Esophagus muscularis mucosa (tissue), 4 donors: ENCODE measurements around the gene NCOR2. TPM values are rescaled to one million over a fixed set of nuclear protein-coding genes. Genes with fewer than 3 reads are reported as not detected.

Experiments
- DNase-seq: peaks from one replicate; pipeline ENCODE4 v3.0.0-alpha.2; 2017; ENCODE audit errors: extremely low spot score
- H3K27ac ChIP-seq, 4 donors: fragments of 200-600 bp; sonication (generic); replicated peaks in 1 of 4; 1 replicate in 3 of 4; 2 replicates in 1 of 4; pipeline ENCODE4 v1.5.1; 2016 to 2019; ENCODE audit warnings: mild to moderate bottlenecking in 1 of 4
- H3K27me3 ChIP-seq, 4 donors: fragments of 200-600 bp; sonication (generic); one replicate each; pipeline versions ENCODE4 v1.5.1 to v1.6.0; 2016 to 2019
- H3K36me3 ChIP-seq, 4 donors: fragments of 200-600 bp; sonication (generic); one replicate each; pipeline ENCODE4 v1.5.1; 2016 to 2019
- H3K4me1 ChIP-seq, 4 donors: fragments of 200-600 bp; sonication (generic); one replicate each; pipeline ENCODE4 v1.5.1; 2016 to 2019
- H3K4me3 ChIP-seq, 4 donors: fragments of 200-600 bp; sonication (generic); 1 replicate in 2 of 4; 2 replicates in 2 of 4; pipeline ENCODE4 v1.5.1; 2016 to 2019; ENCODE audit warnings: mild to moderate bottlenecking in 4 of 4, moderate library complexity in 1 of 4
- H3K9me3 ChIP-seq, 4 donors: fragments of 200-600 bp; sonication (generic); 1 replicate in 3 of 4; 2 replicates in 1 of 4; pipeline ENCODE4 v1.5.1; 2016 to 2019
- EP300 ChIP-seq: sonication (generic); formaldehyde crosslinking; IDR thresholded peaks from one replicate; pipeline ENCODE4 v1.6.1; 2017; ENCODE audit warnings: antibody characterized with exemption
- POLR2A ChIP-seq: fragments of 450-650 bp; IDR thresholded peaks from one replicate; pipeline ENCODE4 v1.6.1; 2017; ENCODE audit warnings: antibody characterized with exemption, moderate library complexity, mild to moderate bottlenecking, low read depth
- POLR2AphosphoS5 ChIP-seq, 2 donors: sonication (generic); formaldehyde crosslinking; IDR thresholded peaks; one replicate each; pipeline ENCODE4 v1.6.1; 2017; ENCODE audit warnings: antibody characterized with exemption in 2 of 2
- WGBS: methylation state at CpG from one replicate; pipeline ENCODE4 v1.1.5; 2018; 5-methylcytosine and 5-hydroxymethylcytosine counted together
- intact Hi-C: fragments of 100-400 bp; cut with DNase I; formaldehyde crosslinking; loops from one replicate; pipeline ENCODE4 v1.15.1; 2023
- total RNA-seq, 4 donors: library from RNA; depleted of rRNA; stranded (reverse); fragments of >200 nt; gene quantifications; one replicate each; pipeline versions ENCODE4 v1.1.0 to v1.2.1, GENCODE V29; 2016
- TF ChIP-seq, protein P1 (sequence below), 3 experiments: fragments of 200-600 bp in 2 of 3; fragments of 450-650 bp in 1 of 3; sonication (generic) in 2 of 3; IDR thresholded peaks; one replicate each; pipeline ENCODE4 v1.5.1; 2017 to 2019; ENCODE audit warnings: antibody characterized with exemption in 3 of 3, mild to moderate bottlenecking in 2 of 3, moderate library complexity in 1 of 3

The NCOR2 gene
- total RNA-seq, 4 donors from 2014 or later = 107 to 188 (median 131) TPM

DNA sequence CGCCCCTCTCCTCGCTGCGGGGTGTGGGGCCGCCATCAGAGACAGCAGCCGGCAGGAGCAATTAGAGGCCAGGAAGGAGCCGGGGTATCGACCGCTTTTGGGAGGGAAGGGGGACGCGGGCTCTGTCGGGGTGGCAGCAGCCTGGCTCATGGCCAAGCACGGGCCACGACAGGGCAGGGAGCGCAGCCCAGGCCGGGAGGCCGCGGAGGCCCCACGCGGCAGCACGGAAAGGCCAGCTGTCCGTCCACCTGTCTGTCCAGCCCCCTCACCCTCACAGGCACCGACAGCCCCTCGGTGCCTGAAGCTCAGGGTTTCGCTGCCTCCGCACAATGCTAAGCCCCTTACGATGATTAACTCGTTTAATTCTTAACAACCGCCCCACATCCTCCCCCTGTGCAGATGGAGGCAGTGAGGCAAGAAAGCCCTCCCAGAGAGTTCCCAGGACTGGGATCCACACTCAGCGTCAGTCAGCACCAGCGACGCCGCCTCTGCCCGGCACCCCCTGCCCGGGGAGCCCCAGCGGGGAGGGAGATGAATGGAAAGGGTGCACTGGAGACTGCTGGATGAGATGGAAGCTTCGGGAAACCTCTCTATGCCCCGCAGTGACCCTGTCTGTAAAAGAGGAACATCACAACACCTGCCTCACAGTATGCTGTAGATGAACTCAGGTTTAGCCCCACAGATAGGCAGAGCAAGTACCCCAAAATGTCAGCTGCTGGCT lies 23.7 kb downstream of the NCOR2 start:
- H3K9me3 ChIP-seq = no peaks in the 10 kb centered on the region
- no peak for DNase-seq
- H3K36me3 ChIP-seq = peaks cover 0 to 3% (median 0%) of the 10 kb centered on the region in 4 donors
- peak overlapping the region; percentile 24 to 41 (median 30) for H3K4me3 ChIP-seq
- no peaks in the 10 kb centered on the region for H3K27me3 ChIP-seq
- intact Hi-C loops = no loop called here
- TF ChIP-seq, protein P1, sequence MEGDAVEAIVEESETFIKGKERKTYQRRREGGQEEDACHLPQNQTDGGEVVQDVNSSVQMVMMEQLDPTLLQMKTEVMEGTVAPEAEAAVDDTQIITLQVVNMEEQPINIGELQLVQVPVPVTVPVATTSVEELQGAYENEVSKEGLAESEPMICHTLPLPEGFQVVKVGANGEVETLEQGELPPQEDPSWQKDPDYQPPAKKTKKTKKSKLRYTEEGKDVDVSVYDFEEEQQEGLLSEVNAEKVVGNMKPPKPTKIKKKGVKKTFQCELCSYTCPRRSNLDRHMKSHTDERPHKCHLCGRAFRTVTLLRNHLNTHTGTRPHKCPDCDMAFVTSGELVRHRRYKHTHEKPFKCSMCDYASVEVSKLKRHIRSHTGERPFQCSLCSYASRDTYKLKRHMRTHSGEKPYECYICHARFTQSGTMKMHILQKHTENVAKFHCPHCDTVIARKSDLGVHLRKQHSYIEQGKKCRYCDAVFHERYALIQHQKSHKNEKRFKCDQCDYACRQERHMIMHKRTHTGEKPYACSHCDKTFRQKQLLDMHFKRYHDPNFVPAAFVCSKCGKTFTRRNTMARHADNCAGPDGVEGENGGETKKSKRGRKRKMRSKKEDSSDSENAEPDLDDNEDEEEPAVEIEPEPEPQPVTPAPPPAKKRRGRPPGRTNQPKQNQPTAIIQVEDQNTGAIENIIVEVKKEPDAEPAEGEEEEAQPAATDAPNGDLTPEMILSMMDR (IDR thresholded peaks at IDR 0.05) = no peak
- TF ChIP-seq EP300 = no peak
- WGBS = 32% methylated on average over 22 of the region's 37 CpGs
- H3K4me1 ChIP-seq = peaks cover 54 to 83% (median 80%) of the 10 kb centered on the region in 4 donors
- peak overlapping the region in 3 of 4 donors; percentile 23 to 41 (median 25) for H3K27ac ChIP-seq

- Histone ChIP-seq H3K9me3 (no peaks in the 10 kb centered on the region), H3K4me3 (peak overlapping the region; percentile 24 to 41 (median 30)), H3K4me1 (peaks cover 57 to 83% (median 80%) of the 10 kb centered on the region in 4 donors), H3K27ac (peak overlapping the region in 3 of 4 donors; percentile 23 to 41 (median 25)), H3K27me3 (no peaks in the 10 kb centered on the region), H3K36me3 (peaks cover 0 to 3% (median 0%) of the 10 kb centered on the region in 4 donors)
- WGBS = 21% methylated on average over 8 of the region's 20 CpGs
- DNase-seq = no peak
- intact Hi-C loops = no loop called here
- TF ChIP-seq POLR2AphosphoS5 (IDR thresholded peaks at IDR 0.05) = no peak
- TF ChIP-seq EP300 = no peak
- TF ChIP-seq, protein P1 (IDR thresholded peaks at IDR 0.05) = no peak
- TF ChIP-seq POLR2A = no peak
Measured at GRCh38 chr12:124543052-124543589, 24.3 kb downstream of the NCOR2 start.

DNA sequence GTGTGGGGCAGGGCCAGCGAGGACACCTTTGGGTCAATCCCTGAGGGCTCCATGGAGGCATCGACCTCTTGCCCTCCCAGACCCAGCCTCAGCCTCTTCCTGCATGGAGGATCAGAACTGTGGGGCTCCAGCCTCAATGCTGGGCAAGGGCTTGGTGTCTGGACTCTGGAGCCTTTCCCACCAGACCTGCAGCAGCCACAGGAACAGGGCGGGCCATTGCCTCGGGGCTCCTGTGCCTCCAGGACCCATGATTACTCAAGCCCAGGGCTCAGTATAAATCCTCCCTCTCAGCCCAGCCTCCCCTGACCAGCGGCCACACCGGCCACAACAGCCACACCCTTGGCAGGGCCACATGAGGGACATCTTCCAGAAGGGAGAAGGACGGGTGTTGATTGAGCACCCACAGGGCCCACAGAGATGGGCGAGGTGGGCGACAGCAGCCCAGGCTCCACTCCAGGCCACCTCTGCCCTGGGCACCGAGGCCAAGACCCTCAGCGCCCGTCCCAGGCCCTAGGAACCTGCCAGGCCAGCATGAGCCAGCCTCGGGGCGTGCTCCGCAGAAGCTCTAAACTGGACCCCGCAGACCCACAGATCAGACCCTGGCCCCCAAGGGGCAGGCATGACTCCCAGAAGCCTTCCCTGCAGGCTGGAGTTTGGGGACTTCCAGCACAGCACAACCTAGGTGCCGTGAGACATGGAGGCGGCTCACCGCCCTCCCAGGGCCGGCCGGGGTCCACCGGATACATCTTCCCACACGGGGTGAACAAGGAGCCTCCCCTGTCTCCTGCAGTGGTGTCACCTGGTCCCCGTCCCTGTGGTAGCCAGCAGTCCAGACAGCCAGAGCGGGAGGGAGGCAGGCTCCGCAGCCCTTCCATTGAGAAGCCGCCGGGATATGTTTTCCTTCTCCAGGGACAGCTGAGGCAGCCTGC lies 25.1 kb downstream of the NCOR2 start:
- 73% methylated on average over 18 of the region's 28 CpGs for WGBS

DNA sequence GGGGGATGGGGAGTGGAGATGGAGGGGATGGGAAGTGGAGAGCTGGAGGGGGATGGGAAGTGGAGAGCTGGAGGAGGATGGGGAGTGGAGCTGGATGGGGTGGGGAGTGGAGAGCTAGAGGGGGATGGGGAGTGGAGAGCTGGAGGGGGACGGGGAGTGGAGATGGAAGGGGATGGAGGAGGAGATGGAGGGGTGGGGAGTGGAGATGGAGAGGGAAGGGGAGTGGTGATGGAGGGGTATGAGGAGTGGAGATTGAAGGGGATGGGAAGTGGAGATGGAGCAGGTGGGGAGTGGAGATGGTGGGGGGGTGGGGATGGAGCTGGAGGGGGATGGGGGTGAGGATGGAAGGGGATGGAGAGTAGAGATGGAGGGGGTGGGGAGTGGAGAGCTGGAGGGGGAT lies 26.1 kb downstream of the NCOR2 start:
- no peak overlapping the region for H3K27ac ChIP-seq
- 92% methylated on average over 1 of the region's 1 CpG for WGBS
- no peak overlapping the region for H3K4me3 ChIP-seq
- intact Hi-C loops = no loop called here
- no peaks in the 10 kb centered on the region for H3K27me3 ChIP-seq
- H3K4me1 ChIP-seq = peaks cover 69 to 92% (median 87%) of the 10 kb centered on the region in 4 donors
- H3K9me3 ChIP-seq = no peaks in the 10 kb centered on the region
- peaks cover 0 to 3% (median 0%) of the 10 kb centered on the region in 4 donors for H3K36me3 ChIP-seq
- no peak for TF ChIP-seq POLR2AphosphoS5 (IDR thresholded peaks at IDR 0.05)
- TF ChIP-seq POLR2A = no peak
- DNase-seq = no peak

More for the DNA sequence above, 25.1 kb downstream of the NCOR2 start:
- Histone ChIP-seq H3K9me3 (no peaks in the 10 kb centered on the region), H3K4me1 (peaks cover 65 to 88% (median 85%) of the 10 kb centered on the region in 4 donors), H3K4me3 (no peak overlapping the region), H3K27ac (peak overlapping the region in 1 of 4 donors; percentile 25), H3K27me3 (no peaks in the 10 kb centered on the region), H3K36me3 (peaks cover 0 to 3% (median 0%) of the 10 kb centered on the region in 4 donors)
- TF ChIP-seq POLR2A = no peak
- TF ChIP-seq POLR2AphosphoS5 (IDR thresholded peaks at IDR 0.05) = no peak
- TF ChIP-seq, protein P1 (IDR thresholded peaks at IDR 0.05) = no peak
- TF ChIP-seq EP300 = no peak
- no peak for DNase-seq
- intact Hi-C loops = no loop called here
